ENCODE measurements around the gene MVK.

The MVK gene

DNA sequence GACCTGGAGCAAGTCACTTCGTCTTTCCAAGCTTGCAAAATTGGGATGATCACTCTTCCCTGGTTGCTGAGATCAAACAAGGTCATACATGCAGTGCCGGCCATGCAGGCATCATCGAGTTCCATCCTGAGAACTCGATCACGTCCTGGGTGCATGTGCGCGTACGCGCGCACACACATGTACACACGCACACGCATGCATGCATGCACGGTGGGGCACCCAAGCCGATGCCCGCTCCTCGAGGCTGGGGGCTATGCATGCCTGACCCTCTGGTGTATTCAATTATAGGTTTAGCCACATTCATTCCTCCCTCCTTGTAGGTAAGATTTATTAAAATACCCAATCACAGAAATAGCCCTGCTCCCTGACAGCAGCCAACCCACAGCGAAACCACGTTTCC is 26.3 kb upstream of the MVK start:
- DNase-seq: no peak

DNA sequence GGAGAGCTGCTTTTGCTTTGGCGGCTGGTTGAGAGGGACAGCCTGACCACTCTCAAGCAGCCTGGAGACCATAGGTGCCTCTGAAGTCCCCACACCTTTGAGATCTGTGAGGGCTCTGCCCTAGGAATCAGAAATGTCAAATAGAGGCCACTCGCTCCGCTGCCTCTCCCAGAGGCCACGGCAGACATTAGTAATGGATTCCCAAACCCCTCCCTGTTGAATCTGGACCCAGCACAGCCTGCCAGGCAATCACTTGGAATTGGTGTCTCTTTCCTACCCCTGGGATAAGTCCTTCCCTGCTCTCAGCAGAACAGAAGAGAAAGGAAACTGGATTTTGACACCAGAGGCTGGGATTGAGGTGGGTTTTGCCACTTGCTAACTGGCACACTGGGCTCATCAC is 25.3 kb upstream of the MVK start:
- DNase-seq: no peak

DNA sequence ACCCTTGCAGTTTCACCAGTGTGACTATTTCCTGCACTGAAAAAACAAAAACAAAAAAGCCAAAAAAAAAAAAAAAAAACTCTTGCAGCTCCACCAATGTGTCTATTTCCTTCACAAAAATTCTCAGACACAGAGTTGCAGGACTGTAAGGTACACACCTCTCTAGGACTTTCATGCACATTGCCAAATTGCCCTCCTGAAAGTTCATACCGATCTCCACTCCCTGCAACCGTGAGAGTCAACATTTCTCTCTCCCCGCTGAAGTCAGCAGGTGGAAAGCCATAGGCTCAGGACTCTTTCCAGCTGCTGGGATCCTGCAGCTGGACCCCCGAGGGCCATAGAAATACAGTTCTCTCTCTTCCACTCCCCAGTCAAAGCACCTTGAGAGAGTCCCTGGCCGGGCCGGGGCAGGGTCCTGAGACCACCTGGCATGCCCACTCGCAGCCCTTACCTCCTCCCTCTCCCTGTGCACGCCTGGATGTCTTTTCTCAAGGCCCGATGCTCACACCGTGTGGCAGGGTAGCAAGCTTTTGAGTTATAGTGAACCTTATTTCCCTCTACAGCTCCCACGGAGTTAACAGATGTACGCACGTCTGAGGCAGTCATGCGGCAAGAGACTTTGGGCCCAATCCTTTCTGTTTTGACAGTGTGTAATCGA is 23.9 kb upstream of the MVK start:
- no peak for DNase-seq

DNA sequence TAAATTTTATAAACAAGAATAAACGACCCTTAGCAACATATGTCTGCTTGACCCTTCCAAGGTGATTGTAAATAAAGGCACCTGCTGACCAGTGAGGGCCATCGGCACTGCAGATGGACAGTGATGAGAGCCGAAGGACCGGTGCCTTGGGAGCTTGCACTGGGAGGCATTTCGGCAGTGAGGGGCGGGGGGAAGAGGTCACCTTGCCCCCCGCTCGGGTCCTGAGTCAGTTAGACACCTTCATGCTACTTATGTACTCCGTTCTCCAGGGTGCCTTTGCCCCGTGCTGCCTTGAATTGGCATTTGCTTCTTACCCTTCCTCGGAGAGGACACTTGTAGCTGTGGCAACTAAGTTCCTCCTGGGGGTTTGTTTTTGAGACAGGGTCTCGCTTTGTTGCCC is 23.3 kb upstream of the MVK start:
- no peak for DNase-seq

DNA sequence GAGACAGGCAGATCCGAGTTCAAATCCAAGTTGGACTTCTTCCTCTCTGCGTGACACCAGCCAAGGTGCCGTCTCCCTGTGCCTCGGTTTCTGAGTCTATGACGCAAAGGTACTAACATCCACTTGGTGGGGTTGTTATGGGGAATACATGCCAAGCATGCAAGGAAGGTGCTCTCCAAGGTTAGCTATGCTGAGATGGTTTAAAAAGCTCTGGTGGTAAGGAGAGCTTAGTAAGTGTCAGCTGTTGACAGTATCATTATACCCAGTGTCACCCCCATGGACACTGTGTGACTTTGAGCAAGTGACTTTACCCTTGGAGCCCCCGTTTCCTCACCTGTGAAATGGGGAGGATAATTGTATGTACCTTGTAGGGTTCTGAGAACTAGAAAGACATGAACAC is 22.5 kb upstream of the MVK start:
- DNase-seq: no peak

DNA sequence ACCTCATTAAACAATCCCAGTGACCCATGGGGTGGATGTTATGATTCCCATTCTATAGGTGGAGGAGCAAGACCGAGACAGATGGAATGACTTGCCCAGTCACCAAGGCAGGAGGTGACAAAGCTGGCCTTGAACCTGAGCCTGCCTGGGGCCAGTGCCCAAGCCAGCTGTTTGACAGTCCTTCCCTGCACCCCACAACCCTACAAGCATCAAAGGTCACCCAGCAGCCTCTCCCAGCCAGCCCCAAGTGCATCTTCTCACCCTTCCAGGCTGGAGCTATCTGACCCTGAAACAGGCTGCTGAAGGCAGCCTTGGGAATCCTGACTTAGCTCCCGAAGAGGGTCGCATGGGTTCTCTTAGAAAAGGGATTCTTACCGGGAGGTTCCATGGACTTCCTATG is 20.6 kb upstream of the MVK start:
- no peak for DNase-seq

DNA sequence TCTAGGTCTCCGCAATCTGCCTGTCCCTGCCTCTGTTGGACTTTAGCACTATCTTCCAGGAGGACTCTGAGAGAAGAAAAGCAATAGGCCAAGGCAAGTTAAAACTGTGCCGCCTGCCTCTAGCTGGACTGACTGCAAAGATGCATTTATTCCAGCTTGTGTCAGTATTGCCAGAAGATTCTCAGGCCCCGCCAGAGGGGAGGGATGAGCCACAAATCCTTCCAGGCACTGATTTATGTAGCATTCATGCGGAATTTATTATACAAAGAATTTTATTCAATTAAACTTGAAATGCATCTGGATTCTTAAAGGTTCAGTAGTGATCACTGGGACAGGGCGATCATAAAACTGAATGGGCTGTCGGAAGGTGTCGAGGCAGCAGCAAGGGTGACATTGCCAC is 20.1 kb upstream of the MVK start:
- no peak for DNase-seq

DNA sequence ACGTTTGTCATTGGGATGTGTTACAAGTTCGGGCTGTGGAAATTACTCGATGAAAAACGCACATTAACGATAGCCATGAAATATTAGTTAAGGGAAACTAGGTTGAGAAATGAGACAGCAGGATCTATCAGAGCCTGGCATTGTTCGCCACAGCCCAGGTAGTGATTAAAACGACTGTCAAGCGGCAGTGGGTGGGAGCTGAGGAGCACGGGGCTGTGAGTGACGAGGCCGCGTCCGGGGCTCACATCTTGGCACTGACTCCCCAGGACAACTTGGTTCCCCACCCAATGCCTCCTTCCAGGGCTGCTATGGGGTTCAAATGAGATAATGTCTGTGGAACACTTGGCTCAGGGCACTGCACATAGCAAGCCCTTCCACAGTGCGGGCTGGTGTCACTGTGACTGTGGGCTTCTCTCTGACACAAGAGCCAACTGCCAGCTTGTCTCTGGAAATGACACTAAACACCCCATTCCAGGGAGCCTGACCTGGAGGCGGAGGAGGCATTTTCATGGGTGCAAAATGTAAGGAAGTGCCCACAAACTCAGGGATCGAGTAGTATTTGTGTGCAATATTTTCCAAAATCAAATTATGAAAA is 19.6 kb upstream of the MVK start:
- no peak for DNase-seq

DNA sequence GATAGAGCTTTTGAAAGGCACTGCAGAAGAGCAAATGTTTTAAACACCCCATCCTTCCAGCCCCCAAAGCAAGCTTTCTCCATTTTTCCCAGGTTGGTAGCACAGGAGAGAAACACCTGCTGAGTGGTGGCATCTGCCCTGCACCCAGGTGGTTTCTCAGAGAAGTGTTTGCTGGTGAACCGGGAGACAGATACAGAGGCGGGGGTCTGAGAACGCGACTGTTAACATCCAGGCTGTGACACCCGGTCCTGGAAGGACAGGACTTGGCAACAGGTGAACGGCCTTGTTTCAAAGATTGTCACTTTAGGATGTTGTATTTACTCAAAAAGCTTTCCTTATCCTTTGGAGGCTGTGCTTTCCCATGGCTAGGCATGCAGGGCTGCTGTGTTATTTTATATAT is 18.8 kb upstream of the MVK start:
- no peak for DNase-seq

DNA sequence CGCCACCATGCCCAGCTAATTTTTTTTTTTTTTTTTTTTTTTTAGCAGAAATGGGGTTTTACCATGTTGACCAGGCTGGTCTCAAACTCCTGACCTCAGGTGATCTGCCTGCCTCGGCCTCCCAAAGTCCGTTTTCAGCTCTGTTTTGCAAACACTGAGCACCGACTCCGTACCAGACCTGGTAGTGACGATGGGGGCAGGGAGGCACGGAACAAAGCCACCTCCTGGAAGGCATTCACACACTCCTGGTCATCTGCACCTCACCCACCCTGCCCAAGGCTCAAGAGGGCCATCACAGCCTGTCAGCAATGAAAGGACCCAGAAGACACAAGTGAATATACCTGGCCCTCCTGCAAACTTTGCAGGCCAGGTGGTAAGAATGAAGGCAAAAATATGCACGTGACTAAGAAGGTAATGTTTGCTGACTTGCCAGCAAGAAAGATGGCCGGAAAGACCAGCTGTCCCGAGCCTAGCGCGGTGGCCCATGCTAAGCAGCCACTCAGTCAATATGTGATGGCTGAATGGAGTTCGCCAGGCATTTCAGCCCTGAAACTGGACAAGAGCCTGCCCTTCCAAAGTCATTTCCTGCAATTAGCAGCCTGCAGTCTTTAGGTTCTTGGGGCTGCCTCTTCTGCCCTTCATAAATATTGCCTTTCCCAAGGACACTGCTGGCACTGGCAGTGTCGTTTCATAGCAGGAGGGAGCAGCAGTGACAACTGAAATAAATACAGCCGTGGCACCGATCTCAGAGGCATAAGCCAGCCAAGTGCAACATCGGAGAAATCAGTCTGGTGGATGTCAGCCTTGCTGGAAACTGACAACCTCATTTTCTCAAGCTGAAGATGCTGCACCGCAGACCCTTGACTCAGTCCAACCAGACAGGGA is 17.9 kb upstream of the MVK start:
- no peak for DNase-seq

DNA sequence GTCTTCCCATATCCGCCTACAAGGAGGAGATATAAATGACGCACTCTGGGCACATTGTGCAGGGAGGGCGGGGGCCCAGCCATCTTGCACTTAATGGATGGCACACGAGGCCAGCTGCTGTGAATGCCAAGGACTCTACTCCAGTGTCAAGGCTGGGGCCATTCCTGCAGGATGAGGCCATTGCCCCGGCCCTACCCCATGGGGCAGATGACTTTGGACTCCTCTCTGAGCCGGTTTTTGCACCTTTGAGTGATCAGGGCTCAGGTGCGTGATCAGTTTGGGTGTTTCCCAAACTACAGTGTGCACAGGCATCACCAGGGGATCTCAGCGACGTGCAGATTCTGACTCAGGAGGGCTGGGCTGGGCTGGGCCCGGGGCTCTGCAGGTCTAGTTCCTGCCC is 16.4 kb upstream of the MVK start:
- DNase-seq: no peak

DNA sequence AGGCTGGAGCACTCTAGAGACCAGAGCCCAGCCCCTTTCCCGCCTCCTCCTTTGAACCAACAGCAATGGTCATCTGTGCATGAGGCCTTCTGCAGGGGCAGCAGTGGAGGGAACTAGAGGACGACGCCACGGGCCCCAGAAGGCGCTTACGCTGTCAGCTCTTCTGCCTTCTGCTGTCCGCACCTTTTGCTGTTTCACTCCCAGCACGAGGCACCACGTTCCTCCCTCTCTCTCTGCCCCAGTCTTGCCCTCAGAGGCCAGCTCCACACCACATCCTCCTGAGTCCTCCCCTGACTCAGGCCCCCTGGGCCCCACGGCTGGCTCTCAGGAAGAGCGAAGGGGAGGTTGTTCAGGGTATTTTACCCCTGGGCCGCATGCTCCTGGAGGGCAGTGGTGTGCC is 15.8 kb upstream of the MVK start:
- no peak for DNase-seq

DNA sequence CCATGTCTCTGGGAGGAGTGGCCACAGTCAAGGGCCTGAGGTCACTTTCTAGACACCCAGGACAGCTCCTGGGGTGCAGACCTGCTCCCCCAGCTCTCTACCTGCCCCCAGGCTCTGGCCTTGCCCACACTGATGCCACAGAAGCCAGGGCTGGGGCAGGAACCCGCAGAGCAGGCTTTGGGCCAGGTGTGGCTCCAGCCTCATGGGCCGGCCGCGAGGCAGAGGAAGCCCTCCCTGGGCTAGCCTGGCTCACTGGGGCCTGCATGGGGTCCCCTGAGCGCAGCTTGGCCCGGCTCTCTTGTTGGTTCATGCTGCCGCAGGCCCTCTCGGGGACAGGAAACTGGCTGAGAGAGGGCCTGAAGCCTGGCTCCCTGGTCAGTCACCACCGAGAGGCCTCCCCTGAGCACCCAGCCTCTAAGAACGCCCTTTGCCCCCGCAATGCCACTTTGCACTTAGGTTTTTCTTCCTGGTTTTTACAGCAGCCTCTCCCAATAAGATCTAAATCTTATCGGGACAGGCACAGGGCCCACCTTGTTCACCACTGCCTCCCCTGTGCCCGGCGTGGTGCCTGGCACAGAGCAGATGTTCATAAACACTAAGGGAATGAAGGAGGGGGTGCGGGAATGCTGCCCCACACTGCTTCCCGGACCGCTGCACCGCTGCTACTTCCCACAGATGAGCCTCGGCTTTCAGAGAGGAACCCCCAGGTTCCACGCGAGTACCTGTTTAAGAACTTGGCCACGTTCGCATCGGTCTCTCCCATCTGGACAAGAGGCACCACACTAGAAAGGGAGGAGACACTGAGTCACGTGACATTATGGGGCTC is 15.0 kb upstream of the MVK start:
- no peak for DNase-seq

DNA sequence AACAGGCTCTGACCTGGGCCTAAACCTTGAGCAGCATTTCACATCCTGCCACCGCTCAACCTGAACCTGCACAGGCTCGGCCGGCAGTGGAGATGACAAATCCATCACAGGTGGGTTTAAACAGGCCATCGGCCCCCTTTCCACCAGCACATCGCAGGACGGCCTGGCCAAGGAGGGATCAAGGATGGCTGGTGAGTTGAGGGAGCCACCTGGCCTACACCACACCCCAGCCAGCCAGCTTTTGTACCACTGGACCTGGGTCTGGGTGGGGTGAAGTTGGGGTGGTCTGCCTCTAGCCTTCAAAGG is 14.4 kb upstream of the MVK start:
- no peak for DNase-seq

DNA sequence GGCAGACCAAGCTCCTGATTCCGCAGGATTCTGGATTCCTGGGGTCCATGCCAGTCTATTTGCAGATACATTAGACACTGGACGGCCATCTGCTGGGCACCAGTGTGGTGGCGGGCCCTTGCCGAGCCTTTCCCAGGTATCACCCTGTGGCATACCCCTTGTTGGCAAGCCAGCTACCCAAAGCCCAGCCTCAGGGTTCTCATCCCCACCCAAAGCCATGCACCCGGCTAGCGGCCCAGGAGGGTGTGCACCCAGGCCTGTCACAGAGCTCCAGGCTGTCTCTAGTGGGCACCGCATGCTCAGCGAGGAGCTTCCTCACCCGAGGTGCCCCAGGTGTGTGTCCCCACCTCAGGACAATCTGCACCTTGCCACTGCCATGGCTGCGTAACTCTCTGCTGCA is 14.0 kb upstream of the MVK start:
- DNase-seq: no peak

DNA sequence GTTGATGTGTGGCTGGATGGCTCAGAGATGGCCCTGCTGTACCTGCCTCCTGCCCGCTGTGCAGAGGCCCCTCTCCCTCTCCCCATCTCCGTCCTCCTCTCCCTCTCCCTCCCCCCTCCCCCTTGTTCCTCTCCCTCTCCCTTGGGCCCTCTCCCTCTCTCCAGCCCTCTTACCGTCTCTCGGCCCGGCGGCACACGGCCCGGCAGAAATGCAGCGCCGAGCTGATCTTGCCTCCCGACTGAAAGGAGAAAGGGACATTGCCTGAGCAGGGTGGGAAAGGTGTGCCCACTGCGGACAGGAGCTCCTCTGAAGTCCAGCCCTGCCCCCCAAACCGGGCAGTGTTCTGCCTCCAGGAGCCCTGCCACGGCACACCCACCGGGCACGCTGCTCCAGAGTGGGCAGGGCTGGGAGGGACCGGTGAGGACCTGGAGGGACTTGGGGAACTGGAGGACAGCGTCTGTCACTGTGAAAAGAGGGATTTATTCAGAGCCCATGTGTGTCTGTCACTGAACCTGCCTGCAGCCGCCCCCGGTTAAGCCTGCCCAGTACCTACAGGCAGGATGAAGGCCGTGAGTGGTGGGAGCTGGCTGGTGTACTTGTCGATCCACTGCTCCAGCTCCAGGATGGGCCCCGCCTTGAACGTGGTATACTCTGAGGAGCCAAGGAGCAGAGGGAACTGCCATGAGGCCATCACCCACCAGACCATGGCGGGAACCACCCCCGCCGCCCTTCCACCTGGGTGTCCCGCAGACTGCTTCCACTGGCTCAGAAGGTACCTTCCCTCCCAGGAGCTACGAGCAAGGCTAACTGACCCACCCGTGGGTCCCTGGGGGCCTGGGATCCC is 12.5 kb upstream of the MVK start:
- no peak for DNase-seq

DNA sequence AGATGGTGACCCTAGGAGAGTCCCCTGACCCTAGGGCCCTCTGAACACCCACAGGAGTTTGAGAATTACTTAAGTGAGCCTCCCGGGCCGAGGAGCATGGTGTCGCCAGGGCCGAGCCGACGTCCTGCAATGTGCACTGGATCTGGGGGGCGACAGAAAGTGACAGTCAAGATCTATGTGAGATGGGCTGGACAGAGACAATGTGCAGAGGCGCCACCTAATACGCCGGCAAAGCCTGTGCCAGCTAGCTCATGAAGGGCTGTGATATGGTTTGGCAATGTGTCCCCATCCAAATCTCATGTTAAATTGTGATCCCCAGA is 11.9 kb upstream of the MVK start:
- DNase-seq: no peak

DNA sequence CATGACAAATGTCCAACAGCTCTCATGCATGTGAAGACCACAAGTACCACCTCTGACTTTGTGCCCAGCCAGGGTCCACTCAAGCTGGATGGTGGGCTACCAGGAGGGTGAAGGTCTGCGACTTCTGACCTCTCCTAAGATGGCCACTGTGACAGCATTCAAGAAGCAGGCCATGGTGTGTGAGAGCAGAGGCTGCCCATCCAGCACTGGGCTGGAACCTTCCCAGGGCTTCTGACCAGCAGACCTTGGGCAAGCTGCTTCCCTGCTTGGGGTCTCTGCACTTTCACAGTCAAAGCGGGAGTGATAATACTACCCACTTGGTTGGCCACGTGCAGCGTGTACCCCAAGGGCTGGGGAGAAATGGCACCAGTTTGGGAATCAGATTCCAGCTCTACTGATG is 10.7 kb upstream of the MVK start:
- DNase-seq: no peak

DNA sequence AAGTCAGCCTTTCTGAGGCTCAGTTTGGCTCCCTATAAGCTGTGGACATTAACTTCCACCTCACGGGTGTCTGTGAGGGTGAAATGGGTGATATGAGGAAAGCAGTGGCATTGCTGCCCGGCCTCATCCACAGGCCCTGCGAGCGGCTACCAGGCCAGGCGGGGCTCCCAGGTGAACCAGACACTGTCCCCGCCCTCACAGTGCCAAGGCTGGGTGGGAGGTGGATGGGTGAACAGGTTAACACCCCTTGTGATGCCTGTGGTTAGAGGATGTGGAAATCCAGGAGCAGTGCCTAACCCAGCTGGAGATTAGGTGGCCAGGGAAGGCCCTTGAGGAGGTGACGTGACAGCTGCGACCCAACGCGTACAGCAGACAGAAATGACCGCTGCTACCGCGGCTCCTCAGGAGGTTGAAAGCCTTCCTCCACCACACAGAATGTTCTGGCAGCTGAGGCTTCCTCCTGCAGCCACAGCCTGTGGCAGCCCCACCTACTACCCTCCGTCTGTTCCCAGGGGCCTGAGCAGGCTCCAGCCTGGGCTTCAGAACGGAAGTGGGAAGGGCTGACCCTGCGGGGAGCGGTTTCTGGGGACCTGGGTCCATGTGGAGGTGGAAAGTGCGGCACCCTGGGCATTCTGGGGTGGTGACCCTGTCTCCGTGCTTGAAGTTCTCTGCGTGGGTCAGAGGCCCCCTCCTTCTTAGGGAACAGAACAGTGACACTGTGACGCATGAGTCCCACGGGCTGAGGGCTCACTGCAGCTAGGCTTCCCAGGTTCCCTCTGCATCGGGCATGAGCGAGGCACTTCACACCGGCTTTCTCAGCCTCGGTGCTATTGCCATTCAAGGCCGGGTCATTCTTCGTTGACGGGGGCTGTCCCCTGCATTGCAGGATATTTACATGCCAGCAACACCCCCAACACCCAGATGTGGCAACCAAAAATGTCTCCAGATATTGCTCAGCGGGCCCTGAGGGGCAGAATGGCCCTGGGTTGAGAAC is 10.0 kb upstream of the MVK start:
- no peak for DNase-seq

DNA sequence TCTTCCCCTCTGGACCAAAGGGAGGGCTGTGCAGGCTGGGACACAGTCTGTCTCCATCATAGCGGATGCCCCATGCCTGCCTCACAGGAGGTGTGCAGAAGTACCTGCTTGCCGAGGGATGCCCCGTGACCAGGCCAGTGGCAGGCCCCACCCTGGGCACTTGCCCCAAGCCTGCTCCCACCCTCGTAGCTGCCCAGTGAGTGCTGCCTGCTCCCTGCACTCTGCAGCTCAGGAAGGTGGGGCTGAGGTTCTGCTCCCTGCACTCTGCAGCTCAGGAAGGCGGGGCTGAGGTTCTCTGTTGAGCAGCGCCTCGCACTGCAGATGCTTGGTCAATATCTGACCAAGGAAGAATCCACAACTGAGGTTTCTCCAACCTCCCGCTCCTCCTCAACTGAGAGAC is 7.2 kb upstream of the MVK start:
- no peak for DNase-seq

DNA sequence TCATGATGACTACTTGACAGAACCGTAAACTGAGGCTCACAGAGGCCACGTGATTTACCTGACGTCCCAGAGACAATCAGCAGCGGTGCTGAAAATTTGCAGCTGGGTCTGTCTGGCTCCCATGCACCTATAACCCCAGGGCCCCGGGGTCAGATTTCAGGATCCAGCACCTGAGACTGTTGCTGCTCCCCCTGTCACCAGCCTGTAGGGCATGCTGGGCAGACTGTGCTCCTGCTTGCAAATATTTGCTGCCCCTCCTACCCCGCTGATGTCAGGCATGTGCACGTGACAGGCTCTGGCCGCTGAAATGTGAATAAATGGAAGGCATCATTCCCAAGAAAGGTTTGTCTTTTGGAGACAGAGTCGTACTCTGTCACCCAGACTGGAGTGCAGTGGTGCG is 6.3 kb upstream of the MVK start:
- DNase-seq: no peak

DNA sequence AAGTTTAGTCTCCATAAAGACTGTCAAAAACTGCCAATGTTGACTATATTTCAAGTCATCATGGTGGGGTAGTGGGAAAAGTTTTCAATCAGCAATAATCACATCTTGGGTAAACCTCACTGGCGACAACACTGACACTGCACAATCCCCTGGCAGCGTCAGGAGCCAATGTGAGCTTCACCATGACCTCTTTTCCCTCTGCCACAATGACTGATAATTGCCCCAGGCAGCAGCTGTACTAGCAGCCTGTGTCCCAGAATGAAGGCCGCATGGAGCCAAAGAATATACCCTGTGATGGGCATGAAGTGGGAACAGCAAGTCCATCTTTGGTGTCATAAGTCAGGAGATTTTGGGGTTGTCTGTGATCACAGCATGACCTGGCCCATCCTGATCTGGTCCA is 5.6 kb upstream of the MVK start:
- DNase-seq: no peak
